ENCODE measurements around the gene SCRN1. TPM values are rescaled to one million over a fixed set of nuclear protein-coding genes. Genes with fewer than 3 reads are reported as not detected.
"Not testable (repeated sequence)": the region's sequence is repeated elsewhere in the genome, so short reads cannot be mapped to it uniquely, and the experiment has no call there.

The SCRN1 gene
- total and polyA plus RNA-seq, 3 experiments from 2014 or later = 3.5 to 13.9 (median 4.3) TPM

DNA sequence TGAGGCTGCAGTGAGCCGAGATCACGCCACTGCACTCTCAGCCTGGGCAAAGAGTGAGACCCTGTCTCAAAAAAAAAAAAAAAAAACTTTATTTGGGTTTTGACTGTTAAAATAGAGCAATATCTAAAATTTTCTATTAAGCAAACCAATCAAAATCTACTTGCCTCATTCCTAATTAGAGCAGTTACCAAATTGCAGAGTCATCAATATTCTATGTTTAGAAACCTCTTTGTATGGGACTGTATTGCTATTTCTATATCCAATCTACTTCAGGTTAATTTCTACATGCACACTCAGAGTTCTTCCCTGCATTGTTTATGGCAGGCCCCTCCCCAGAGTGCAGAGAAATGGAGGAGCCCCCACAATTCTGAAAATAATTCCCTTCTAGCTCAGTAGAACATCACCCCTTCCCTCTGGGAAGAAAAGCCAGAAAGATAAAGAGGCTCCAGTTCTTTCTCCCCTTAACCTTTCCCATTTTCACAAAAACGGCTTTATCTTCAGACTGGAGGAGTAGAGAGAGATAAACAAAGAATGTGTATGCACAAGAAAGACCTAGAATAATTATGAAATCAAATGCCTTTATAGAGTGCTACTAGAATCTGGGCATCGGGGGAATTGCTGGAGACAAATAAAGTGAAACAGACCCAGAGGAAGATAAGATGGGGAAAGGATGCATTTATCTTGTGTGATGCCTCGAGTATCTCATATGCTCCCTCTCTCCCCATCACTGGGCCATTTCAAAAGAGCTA lies 17.9 kb downstream of the SCRN1 start:
- Mint-ChIP-seq H3K27ac (no peak overlapping the region), H3K4me3 (no peak overlapping the region), H3K36me3 (no peaks in the 10 kb centered on the region), H3K27me3 (peaks cover 4 to 48% of the 10 kb centered on the region in 2 donors), H3K4me1 (peaks cover 10 to 23% (median 15%) of the 10 kb centered on the region in 3 donors), H3K9me3 (no peaks in the 10 kb centered on the region)
- ChIA-PET CTCF (interaction anchor here (1.3 kb wide), 1 partner anchor 66 kb away, joined by 3 read pairs; no protein-coding TSS in a partner anchor), POLR2A (no interaction called here)
- no peaks in the 10 kb centered on the region for H3K9me3 ChIP-seq (ENCODE audit: low read length)
- H3K27me3 ChIP-seq (ENCODE audit: insufficient read depth, low read length, poor library complexity, severe bottlenecking) = no peaks in the 10 kb centered on the region
- no peaks in the 10 kb centered on the region for H3K36me3 ChIP-seq (ENCODE audit: insufficient read depth, low read length)
- no peaks in the 10 kb centered on the region for H3K4me1 ChIP-seq (ENCODE audit: insufficient read depth, low read length)
- H3K4me3 ChIP-seq (ENCODE audit: low read length) = no peak overlapping the region
- H3K27ac ChIP-seq (ENCODE audit: low read depth, low read length) = no peak overlapping the region
- DNase-seq = no peak

- H3K36me3 ChIP-seq (ENCODE audit: insufficient read depth, low read length) = no peaks in the 10 kb centered on the region
- DNase-seq = no peak
- H3K27me3 Mint-ChIP-seq = peaks cover 5 to 40% of the 10 kb centered on the region in 2 donors
- ChIA-PET POLR2A (no interaction called here), CTCF (no interaction called here)
- H3K9me3 Mint-ChIP-seq = no peaks in the 10 kb centered on the region
- H3K27ac ChIP-seq (ENCODE audit: low read depth, low read length) = no peak overlapping the region
- H3K36me3 Mint-ChIP-seq = no peaks in the 10 kb centered on the region
- peaks cover 10 to 18% (median 15%) of the 10 kb centered on the region in 3 donors for H3K4me1 Mint-ChIP-seq
- H3K4me1 ChIP-seq (ENCODE audit: insufficient read depth, low read length) = no peaks in the 10 kb centered on the region
- H3K4me3 ChIP-seq (ENCODE audit: low read length) = no peak overlapping the region
- no peaks in the 10 kb centered on the region for H3K9me3 ChIP-seq (ENCODE audit: low read length)
- no peaks in the 10 kb centered on the region for H3K27me3 ChIP-seq (ENCODE audit: insufficient read depth, low read length, poor library complexity, severe bottlenecking)
- H3K4me3 Mint-ChIP-seq = peak overlapping the region in 3 of 7 donors; percentile 1
- peak overlapping the region in 2 of 8 donors; percentile 0 to 13 for H3K27ac Mint-ChIP-seq
Measured at GRCh38 chr7:29970158-29970557, 19.4 kb downstream of the SCRN1 start.

- Histone ChIP-seq H3K4me1 (ENCODE audit: insufficient read depth, low read length) (no peaks in the 10 kb centered on the region), H3K4me3 (ENCODE audit: low read length) (no peak overlapping the region), H3K27me3 (ENCODE audit: insufficient read depth, low read length, poor library complexity, severe bottlenecking) (no peaks in the 10 kb centered on the region), H3K36me3 (ENCODE audit: insufficient read depth, low read length) (no peaks in the 10 kb centered on the region), H3K27ac (ENCODE audit: low read depth, low read length) (no peak overlapping the region), H3K9me3 (ENCODE audit: low read length) (no peaks in the 10 kb centered on the region)
- no peaks in the 10 kb centered on the region for H3K9me3 Mint-ChIP-seq
- H3K4me1 Mint-ChIP-seq = peaks cover 10 to 18% (median 15%) of the 10 kb centered on the region in 3 donors
- ChIA-PET CTCF (no interaction called here), POLR2A (no interaction called here)
- H3K4me3 Mint-ChIP-seq = peak overlapping the region in 2 of 7 donors; percentile 1 to 6
- no peaks in the 10 kb centered on the region for H3K36me3 Mint-ChIP-seq
- H3K27ac Mint-ChIP-seq = peak overlapping the region in 2 of 8 donors; percentile 0 to 7
- DNase-seq = no peak
- H3K27me3 Mint-ChIP-seq = peaks cover 5 to 40% of the 10 kb centered on the region in 2 donors
Measured at GRCh38 chr7:29969738-29970137, 19.9 kb downstream of the SCRN1 start.

GRCh38 chr7:29968683-29969395 lies 20.8 kb downstream of the SCRN1 start:
- H3K4me3 ChIP-seq (ENCODE audit: low read length) = no peak overlapping the region
- no peaks in the 10 kb centered on the region for H3K36me3 Mint-ChIP-seq
- H3K9me3 Mint-ChIP-seq = no peaks in the 10 kb centered on the region
- peak overlapping the region in 2 of 7 donors; percentile 13 to 25 for H3K4me3 Mint-ChIP-seq
- no peaks in the 10 kb centered on the region for H3K27me3 ChIP-seq (ENCODE audit: insufficient read depth, low read length, poor library complexity, severe bottlenecking)
- POLR2A ChIA-PET = no interaction called here
- no peak for DNase-seq
- H3K4me1 Mint-ChIP-seq = peaks cover 10 to 18% (median 15%) of the 10 kb centered on the region in 3 donors
- no peaks in the 10 kb centered on the region for H3K4me1 ChIP-seq (ENCODE audit: insufficient read depth, low read length)
- peaks cover 5 to 39% of the 10 kb centered on the region in 2 donors for H3K27me3 Mint-ChIP-seq
- CTCF ChIA-PET = no interaction called here
- H3K27ac ChIP-seq (ENCODE audit: low read depth, low read length) = no peak overlapping the region
- no peaks in the 10 kb centered on the region for H3K9me3 ChIP-seq (ENCODE audit: low read length)
- H3K27ac Mint-ChIP-seq = no peak overlapping the region
- no peaks in the 10 kb centered on the region for H3K36me3 ChIP-seq (ENCODE audit: insufficient read depth, low read length)

DNA sequence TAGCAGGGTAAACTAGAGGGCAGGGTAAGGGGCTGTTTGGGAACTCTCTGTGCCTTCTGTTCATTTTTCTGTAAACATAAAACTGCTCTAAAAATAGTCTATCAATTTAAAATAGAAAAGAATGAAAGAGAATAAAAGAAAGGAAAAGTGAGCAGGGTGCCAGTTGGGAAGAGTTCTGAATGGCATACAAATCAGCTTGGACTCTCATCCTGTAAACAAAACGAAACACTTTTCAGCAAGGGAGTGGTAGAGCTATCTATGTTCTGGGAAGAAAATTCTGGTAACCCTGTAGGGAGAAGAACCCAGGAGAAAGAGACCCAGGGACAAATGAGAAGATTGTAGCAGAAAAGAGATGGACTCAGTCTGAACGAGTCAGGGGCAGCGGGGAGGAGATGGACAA lies 24.6 kb downstream of the SCRN1 start:
- Mint-ChIP-seq H3K4me3 (no peak overlapping the region), H3K27ac (no peak overlapping the region), H3K27me3 (peaks cover 4 to 28% of the 10 kb centered on the region in 2 donors), H3K4me1 (peaks cover 7 to 14% (median 7%) of the 10 kb centered on the region in 3 donors), H3K36me3 (no peaks in the 10 kb centered on the region), H3K9me3 (no peaks in the 10 kb centered on the region)
- Histone ChIP-seq H3K36me3 (ENCODE audit: insufficient read depth, low read length) (no peaks in the 10 kb centered on the region), H3K9me3 (ENCODE audit: low read length) (no peaks in the 10 kb centered on the region), H3K4me3 (ENCODE audit: low read length) (no peak overlapping the region), H3K4me1 (ENCODE audit: insufficient read depth, low read length) (no peaks in the 10 kb centered on the region), H3K27ac (ENCODE audit: low read depth, low read length) (no peak overlapping the region), H3K27me3 (ENCODE audit: insufficient read depth, low read length, poor library complexity, severe bottlenecking) (no peaks in the 10 kb centered on the region)
- DNase-seq = no peak
- CTCF ChIA-PET = interaction anchor here (1.5 kb wide), 1 partner anchor 13 kb away, joined by 3 read pairs; no protein-coding TSS in a partner anchor
- POLR2A ChIA-PET = interaction anchor here (0.5 kb wide), 1 partner anchor 290 kb away, joined by 3 read pairs; no protein-coding TSS in a partner anchor

GRCh38 chr7:29962035-29962434 lies 27.6 kb downstream of the SCRN1 start:
- DNase-seq = no peak
- no peak overlapping the region for H3K27ac ChIP-seq (ENCODE audit: low read depth, low read length)
- H3K27me3 ChIP-seq (ENCODE audit: insufficient read depth, low read length, poor library complexity, severe bottlenecking) = no peaks in the 10 kb centered on the region
- no peaks in the 10 kb centered on the region for H3K36me3 Mint-ChIP-seq
- ChIA-PET CTCF (no interaction called here), POLR2A (no interaction called here)
- no peak overlapping the region for H3K4me3 ChIP-seq (ENCODE audit: low read length)
- H3K27ac Mint-ChIP-seq = no peak overlapping the region
- H3K9me3 Mint-ChIP-seq = no peaks in the 10 kb centered on the region
- no peak overlapping the region for H3K4me3 Mint-ChIP-seq
- no peaks in the 10 kb centered on the region for H3K4me1 ChIP-seq (ENCODE audit: insufficient read depth, low read length)
- H3K27me3 Mint-ChIP-seq = peaks cover 10 to 25% of the 10 kb centered on the region in 2 donors
- no peaks in the 10 kb centered on the region for H3K9me3 ChIP-seq (ENCODE audit: low read length)
- no peaks in the 10 kb centered on the region for H3K36me3 ChIP-seq (ENCODE audit: insufficient read depth, low read length)
- peaks cover 0 to 3% (median 0%) of the 10 kb centered on the region in 3 donors for H3K4me1 Mint-ChIP-seq

DNA sequence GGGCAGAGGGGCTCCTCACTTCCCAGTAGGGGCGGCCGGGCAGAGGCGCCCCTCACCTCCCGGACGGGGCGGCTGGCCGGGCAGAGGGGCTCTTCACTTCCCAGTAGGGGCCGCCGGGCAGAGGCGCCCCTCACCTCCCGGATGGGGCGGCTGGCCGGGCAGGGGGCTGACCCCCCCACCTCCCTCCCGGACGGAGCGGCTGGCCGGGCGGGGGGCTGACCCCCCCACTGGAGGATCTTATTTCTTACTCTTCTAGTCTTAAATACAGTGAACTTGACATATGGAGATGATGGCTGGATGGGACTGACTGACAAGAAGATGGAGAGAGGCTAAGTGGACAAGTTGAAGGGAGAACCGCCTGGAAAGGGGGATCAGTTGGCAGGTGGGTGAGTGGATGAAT lies 28.0 kb downstream of the SCRN1 start:
- H3K27me3 Mint-ChIP-seq = peaks cover 10 to 25% of the 10 kb centered on the region in 2 donors
- H3K27ac ChIP-seq (ENCODE audit: low read depth, low read length); H3K27me3 ChIP-seq (ENCODE audit: insufficient read depth, low read length, poor library complexity, severe bottlenecking); H3K9me3 Mint-ChIP-seq; H3K4me3 Mint-ChIP-seq; H3K9me3 ChIP-seq (ENCODE audit: low read length); H3K36me3 ChIP-seq (ENCODE audit: insufficient read depth, low read length); H3K4me1 ChIP-seq (ENCODE audit: insufficient read depth, low read length); H3K27ac Mint-ChIP-seq; DNase-seq; H3K4me3 ChIP-seq (ENCODE audit: low read length); CTCF ChIA-PET; H3K4me1 Mint-ChIP-seq; POLR2A ChIA-PET; H3K36me3 Mint-ChIP-seq: not testable (repeated sequence)
